HG03159 (cell line): ENCODE data around the gene RAPGEF5.

ENCODE experiments used
- ATAC-seq: cut with Tn5 transposase; IDR thresholded peaks from one replicate; pipeline ENCODE4 v1.9.1; 2021; ENCODE audit warnings: mild to moderate bottlenecking, moderate library complexity; ENCODE audit not compliant: unreplicated experiment

RAPGEF5 gene

DNA sequence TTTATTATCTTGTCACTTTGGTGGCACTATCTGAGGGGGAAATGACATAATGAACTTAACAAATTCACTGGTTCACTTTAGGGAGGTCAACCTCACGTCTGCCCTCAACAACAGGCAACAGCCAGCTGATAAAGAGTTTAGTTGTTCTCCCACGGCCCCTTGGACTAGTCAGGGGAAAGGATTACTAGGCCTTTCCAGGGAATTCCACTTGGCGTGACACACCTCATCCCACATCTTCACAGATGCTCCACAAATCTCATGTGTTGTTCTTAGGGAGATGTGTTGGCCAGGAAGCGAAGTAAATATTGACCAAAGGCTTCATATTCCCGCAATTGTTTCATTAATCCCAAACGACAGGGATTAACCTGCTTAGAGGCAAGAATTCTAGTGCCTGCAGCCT is 227.8 kb downstream of the RAPGEF5 start:
- no peak for ATAC-seq

DNA sequence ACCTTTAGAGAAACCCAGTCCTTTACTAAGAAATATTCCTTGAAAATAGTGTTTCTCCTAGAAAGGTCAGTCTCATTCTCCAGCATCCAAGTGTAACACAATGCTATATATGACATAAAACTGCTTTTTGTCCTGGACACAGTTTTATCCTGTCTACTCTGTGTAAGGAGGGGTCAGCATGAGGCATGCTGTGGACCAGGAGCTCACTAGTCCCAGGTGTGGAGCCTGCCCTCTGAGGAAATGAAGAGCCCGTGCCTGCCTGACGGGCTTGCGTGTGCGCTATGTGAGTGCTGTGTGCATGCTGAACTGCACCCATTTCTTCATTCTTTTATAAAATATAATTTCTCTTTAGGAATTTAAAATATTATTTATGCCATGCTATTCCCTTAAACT is 228.4 kb downstream of the RAPGEF5 start:
- ATAC-seq = no peak

DNA sequence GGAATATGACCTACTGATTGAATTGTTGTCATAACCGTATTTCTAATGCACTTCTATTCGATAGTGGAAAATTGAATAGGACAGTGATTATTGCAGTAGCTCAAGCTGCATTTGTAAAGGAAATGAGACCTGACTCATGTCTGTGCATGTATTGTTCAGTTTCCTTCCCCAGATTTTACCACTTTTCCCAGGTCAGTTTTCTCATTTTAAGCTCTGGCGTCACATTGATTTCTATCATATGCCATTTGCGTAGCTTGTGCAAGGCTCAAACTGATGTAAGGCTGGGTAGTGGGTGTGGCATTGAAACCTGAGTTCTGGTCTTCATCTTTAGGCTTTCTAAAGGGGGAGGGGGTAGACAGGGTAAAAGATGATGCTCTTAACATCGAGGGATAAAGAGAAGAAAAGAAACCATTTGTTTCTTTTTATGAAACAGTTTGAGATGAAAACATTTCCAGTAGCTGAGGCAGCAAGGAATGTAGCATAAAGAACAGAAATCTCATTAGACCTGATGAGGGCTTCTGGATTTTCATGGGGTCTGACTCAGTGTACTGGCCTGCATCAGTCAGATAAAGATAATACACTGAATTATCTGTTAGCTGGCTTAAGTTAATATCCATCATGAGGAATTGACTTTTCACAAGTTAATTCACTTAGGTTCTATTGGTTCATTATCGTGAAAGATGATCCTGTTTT is 229.0 kb downstream of the RAPGEF5 start:
- no peak for ATAC-seq

DNA sequence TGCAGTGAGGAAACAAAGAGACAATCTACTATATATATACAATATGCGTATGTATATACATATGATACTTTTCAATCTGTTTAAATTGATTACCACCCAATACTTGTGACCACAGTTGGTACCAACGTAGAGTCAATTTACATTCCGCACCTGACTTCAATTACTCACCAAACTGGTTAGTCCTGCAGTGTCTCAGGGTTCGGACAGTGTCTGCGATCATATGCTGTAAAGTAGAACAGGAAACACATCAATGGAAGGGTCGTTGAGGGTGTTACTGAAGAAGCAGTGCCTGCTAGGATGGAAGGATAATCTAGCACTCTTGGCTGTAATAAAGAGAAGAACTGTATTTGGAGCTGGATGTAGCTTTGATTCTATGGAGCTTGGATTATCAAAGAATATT is 231.5 kb downstream of the RAPGEF5 start:
- no peak for ATAC-seq

DNA sequence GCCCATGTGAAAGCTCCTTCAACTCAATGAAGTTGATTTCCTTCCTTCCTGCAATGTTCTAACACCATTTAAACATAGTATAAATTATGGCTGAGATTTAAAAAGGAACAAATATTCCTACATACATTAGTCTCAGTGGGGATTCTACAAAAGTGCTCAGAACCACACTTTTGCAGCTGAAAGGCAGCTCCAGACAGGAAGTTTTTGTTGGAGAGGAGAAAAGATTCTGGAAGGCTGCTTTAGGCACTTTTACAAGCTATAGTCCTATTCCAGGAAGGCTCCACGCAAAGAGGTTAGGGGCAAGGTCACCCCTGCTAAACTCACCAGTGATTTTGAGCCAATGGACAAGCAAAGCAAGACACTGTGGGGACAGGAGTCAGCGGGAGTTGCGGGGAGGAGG is 232.0 kb downstream of the RAPGEF5 start:
- ATAC-seq = no peak

DNA sequence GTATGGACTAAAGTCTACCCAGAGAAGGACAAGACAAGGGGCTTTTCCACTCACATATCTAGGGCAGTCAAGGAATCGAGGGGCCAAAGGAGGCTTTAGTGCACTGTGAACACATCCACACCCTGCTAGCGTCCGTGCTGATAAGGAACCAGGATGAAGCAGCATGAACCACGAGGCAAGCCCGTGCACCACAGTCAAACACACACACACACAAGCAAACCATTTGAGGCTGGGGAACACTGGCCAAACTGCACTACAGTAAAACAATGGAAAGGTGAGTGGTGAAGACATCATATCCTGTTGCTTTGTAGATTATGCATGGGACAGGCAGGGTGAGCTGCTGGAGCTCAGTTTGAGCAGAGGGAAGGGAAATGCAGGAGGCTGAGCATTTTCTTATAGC is 233.8 kb downstream of the RAPGEF5 start:
- ATAC-seq = no peak

DNA sequence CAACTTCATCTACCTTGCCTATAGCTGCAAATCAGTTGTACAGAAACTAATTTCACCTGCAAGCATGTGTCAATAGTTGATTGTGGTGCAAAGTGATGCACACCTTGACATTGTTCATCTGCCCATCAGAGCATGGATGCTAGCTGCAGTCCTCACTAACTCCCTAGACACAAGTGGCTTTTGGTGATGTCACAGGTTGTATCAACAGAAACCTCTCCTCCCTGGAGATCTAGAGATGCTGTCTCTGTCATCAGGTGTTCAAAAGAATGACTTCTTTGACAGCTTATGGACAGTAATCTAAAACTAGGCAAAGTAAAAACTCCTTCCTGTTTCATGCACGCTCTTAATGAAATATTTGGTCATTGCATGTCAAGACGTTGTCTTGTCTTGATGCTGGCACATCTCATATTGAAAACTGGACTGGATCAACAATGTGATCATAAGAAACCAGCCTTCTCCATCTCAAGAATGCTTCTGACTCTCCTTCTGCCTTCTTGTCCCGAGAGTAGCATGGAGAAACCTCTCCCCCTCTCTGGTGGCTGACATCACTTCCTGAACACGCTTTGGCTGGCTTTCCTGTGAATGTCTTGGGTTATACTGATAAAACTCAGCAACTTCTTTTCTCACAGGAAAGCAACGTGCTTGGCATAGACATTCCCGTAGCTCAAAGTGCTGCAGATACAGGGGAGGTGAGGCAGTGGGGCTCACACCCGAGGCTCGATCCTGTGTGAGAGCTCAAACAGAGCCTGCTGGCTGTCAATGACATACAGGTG is 235.1 kb downstream of the RAPGEF5 start:
- ATAC-seq = no peak

DNA sequence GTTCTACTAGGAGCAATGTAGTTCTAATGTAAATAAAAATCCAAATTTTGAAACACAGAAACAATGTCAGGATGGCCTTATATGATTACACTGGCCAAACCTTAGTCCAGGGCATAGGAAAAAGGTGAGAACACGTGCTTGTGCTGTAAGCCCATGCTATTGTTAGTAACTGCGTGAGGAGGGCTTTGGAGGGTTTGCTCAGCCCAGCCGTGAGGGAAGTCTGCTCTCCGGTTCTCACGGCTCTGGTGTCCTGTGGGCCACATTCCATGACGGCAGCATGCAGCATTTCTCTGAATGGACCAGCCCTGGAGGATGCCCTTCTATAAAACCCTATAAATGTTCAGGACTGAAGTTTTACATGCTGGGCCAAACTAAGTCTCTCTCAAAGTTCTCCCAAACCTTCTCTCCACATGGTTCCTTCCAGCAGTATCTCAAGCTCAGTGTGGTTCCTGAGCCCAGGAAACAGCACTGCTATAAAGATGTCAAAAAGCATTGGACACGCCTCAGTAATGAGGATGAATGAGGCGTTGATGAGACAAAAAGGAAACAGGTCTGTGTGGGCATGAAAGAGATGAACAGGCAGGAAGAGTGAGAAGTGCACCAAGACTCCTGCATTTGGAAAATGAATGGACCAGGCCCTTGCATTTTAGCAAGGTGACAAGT is 236.4 kb downstream of the RAPGEF5 start:
- ATAC-seq = no peak

DNA sequence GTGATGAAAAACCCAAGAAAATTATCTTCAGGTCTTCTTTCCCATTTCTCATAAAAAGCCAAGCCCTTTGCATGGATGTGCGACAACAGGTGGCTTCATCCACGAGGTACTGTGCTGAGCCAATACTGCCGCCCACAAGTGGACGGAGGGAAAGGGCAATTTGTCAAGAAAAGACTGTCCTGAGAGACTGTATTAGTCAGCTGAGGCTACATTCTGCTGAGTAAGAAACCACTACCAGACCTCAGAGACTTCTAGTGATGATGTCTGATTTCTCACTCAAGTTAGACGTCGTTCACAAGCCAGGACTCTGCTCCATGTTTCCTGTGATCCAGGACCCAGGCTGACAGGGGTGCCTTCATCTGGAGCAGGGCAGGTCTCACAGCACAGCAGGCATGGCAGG is 239.7 kb downstream of the RAPGEF5 start:
- no peak for ATAC-seq

DNA sequence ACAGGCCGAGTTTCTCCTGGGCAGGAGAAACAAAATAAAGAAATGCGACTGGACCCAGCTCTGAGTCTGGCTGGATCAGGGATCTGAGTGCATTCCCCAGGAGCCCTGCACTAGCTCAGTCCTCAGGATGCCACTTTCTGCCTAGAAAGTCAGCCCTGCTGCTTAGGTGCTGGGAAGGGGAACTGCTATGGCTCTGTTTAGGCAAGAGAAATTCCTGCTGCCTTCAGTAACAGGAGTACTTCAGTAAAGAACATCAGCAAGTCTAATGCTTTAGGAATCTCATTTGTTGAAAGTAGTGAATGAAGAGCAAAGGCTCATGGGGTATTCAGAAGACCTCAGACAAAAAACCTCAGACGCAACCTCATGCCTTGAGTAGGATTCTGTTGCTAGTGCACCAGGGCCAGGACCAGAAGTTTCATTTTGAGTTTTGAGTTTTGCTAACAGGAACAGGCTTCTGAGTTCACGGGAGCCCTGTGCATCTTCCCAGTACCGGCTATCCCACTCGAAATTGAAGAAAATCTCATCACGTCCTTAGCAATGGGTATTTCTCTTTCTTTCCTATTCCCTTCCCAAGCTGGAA is 240.4 kb downstream of the RAPGEF5 start:
- no peak for ATAC-seq

DNA sequence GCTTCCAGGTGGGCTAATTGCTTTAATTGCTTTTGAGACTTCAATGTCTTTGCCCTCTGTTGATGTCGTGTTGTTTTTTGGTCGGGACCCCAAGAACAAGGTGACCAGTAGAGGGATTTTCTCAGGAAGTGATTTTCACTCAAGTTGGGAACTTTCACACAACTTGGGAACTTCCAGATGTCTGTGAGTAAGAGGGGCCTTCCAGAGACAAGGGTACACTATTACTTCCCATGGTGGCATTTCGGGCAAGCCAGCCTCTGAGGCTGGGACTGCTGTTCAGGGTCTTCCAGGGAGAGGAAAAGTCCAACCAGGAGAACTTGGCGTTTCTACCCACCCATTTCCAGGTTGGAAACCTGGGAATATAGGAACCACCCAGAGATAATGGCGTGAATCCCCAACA is 241.3 kb downstream of the RAPGEF5 start:
- no peak for ATAC-seq

DNA sequence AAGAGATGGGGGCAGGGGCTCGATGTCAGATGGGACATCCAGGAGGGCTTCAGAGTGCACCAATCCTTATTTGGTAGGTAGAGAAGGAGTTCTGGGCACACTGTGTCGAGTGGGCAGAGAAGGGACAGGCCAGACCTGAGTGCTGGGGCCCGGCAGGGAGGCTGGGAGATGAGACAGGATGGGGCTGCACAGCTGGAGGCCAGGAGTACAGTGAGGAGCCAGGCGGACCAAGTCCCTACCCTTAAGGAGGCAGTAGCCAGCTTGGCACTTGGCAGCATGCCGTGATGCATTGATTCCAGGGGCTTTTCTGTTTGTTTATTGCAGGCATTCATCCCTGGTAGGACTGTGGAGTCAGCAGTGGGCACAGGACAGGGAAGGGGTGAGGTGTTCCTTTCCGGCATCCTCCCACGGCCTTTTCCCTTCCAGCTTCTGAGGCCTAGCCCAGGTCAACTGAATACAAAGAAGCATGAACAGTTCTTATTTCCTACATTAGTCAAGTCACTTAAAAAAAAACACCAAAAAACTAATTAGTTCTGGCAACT is 242.4 kb downstream of the RAPGEF5 start:
- no peak for ATAC-seq

DNA sequence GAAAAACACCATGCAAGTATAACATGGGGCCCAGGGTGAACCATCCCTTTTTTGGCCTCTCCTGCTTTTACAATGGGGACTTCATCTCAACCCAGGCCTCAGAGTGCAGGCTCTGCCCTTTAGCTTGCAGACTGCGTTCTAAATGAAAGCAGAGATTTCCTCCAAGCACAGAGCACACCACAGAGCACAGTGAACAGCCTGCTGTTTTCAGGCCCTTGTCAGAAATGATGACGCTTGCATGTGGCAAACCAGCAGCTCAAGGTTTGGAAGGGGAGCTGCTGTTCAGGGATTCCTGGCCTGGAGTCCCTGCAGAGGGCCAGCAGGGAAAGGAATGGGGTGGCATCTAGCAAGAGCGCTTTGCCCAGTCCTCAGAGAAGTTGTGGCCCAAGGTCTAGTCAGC is 243.9 kb downstream of the RAPGEF5 start:
- ATAC-seq = no peak

DNA sequence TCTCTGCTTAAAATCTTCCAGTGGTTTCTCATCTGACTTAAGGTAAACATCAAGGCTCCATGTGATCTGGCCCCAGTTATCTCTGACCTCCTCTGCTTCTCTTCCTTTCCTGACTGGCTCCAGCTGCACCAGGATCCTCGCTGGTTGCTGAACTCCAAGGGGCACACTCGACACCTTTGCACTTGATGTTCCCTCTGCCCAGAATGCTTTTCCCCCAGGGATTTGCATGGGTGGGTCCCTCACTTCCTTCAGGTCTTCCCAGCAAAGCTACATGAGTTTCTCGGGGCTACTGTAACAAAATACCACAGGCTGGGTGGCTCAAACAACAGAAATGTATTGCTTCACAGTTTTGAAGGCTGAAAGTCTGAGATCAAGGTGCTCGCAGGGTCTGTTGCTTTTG is 245.3 kb downstream of the RAPGEF5 start:
- no peak for ATAC-seq

DNA sequence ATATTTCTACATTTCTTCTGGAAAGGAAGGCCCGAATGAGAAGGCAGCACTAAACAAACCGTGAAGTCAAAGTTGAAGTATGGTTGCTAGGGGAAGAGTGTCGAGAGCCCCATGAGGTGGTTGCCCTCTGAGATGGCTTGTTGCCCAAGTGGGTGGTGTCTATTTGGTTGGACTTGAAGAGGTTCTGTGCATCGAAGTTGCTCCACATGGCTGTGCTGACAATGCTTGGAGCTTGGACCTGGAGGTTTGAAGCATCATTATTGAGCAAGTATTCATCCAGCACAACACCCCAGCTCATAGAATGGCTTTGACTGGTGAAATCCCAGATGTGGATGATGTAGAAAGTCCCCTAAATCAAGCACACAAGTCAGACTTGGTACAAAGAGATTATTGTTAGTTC is 246.1 kb downstream of the RAPGEF5 start:
- ATAC-seq = no peak

DNA sequence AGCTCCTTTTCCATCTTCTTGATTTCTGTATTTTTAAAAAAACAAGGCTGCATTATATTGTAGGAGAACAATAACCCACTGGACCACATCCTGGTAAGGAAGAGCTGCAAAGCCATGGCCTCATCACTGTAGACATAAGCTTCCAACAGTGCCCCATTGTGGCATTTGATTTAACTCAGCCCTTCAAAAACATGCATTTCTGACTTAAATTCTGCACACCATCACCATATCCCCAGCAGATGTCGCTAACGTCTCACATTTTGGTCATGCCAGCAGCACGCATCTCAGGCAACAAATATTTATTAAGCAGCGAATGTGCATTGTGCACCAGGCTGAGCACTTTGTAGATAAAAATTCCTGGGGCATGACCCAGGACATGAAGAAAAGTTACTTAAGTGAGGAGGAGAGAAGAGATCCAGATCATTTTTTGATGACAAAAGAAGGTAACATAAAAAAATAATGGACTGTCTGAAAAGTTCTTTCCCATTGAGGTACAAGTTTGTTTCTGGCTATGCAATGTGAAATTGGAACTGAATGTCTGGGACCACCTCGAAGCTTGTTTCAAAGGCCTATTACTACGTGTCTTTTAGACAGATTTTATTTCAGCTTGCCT is 246.6 kb downstream of the RAPGEF5 start:
- ATAC-seq = no peak

DNA sequence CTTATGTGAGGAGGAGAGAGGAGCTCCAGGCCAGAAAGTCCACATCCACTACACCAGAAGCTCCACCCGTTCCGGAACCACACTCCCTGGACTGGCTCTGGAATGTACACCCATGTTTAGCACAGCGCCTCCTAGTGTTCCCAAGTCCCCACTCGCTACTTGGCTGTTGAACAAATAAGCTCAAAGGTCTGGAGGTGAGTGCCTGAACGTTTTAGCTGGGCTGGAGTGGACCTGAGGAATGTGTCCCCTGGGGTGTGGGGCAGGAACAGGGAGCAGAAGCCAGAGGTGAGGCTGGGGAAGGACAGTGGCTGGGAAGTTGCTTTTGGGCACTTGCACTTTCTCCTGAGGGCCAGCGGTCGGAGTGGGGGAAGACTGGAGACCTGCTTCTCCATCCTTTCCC is 247.2 kb downstream of the RAPGEF5 start:
- no peak for ATAC-seq

DNA sequence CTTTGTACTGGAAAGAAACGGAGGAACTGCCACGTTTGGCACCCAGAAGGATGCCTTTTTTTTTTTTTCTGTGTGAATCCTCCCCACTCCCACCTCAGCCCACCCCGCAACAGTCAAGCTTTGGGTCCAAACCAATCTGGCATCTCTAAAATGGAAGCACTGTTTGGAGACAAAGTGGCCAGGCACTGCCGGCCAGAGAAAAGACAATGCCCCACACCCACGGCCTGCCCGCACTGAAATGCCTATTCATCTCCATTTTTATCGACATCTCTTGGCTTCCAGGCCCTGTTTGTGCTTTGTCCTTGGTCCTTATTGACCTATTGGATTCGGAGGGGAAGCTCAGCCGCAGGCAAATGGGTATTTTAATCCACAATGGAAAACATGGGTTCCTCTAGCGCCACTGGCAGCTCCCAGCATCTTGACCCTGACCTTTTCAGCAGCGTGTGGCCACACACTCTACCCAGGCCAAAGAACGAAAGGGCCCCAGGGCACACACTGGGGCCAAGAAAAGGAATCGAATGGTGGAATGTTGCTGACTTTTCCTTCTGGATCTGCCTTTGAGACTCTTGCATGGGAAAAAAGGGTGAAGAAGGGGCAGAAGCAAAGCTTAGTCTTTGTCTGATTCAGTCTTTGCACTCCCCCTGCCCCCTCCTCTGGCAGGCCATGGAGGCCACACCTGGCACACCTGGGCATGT is 248.7 kb downstream of the RAPGEF5 start:
- no peak for ATAC-seq

DNA sequence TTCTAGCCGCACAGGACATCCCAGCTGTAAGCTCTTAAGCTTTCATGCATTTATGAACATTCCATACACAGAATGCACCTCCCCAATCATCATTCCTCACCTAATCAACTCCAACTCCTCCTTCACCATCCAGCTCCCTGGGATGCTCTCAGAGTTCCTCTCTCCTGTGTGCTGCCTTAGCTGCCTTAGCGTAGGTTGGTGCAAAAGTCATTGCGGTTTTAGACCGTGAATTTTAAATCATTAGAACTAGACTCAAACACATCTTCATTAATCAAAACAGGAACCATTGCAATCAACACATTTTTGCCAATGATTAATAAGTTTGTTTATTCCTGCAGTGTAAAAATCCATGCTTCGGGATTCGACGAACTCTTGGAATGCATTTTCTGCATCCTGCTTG is 251.4 kb downstream of the RAPGEF5 start:
- ATAC-seq = no peak
